SU-DHL-6 (cell line): ENCODE measurements around the gene EFCAB6.

Source experiments
- EZH2phosphoT487 ChIP-seq: fragments of 200-600 bp; sonication (generic), shearing (Covaris generic); conservative IDR thresholded peaks from 2 replicates; pipeline ENCODE4 v1.6.1; 2018; ENCODE audit warnings: mild to moderate bottlenecking, antibody characterized with exemption, low read length, moderate library complexity, mixed read lengths
- TF ChIP-seq, protein P1 (sequence below): fragments of 200-600 bp; sonication (generic); IDR thresholded peaks from one replicate; pipeline ENCODE4 v1.5.1; 2017; ENCODE audit warnings: antibody characterized with exemption, mild to moderate bottlenecking, low read length, moderate library complexity; ENCODE audit not compliant: insufficient read depth, poor library complexity, severe bottlenecking

DNA sequence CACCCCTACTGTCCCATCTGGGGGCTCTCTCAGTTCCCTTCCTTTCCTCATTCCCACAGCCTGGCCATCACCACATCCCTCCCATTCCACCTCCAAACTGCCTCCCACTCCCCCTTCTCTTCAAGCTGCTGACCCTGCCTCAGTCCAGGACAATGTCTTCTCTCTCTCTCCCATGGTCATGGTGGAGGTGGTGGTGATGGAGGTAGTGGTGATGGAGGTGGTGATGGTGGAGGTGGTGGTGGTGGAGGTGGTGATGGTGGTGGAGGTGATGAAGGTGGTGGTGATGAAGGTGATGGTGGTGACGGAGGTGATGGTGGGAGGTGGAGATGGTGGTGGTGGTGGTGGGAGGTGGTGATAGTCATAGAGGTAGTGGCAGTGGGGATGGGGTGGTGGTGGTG lies 313.2 kb downstream of the EFCAB6 start:
- TF ChIP-seq, protein P1, sequence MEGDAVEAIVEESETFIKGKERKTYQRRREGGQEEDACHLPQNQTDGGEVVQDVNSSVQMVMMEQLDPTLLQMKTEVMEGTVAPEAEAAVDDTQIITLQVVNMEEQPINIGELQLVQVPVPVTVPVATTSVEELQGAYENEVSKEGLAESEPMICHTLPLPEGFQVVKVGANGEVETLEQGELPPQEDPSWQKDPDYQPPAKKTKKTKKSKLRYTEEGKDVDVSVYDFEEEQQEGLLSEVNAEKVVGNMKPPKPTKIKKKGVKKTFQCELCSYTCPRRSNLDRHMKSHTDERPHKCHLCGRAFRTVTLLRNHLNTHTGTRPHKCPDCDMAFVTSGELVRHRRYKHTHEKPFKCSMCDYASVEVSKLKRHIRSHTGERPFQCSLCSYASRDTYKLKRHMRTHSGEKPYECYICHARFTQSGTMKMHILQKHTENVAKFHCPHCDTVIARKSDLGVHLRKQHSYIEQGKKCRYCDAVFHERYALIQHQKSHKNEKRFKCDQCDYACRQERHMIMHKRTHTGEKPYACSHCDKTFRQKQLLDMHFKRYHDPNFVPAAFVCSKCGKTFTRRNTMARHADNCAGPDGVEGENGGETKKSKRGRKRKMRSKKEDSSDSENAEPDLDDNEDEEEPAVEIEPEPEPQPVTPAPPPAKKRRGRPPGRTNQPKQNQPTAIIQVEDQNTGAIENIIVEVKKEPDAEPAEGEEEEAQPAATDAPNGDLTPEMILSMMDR, result no peak
- TF ChIP-seq EZH2phosphoT487, result no peak
